CD8-positive, alpha-beta memory T cell (primary cell): ENCODE measurements around the gene SNRPB. TPM values are rescaled to one million over a fixed set of nuclear protein-coding genes. Genes with fewer than 3 reads are reported as not detected.
A peak's percentile ranks its signal among the peaks of the same experiment; 100 is the strongest.

Experiments
- CTCF ChIA-PET: fragments of 350-600 bp; sonication (Branson Sonifier 250); formaldehyde crosslinking; loops from one replicate; lab custom pipeline; 2021; ENCODE audit warnings: antibody characterized with exemption; lab: Charles Lee
- POLR2A ChIA-PET: fragments of 350-600 bp; sonication (Branson Sonifier 250); formaldehyde crosslinking; loops from one replicate; lab custom pipeline; 2021; ENCODE audit warnings: antibody characterized with exemption; lab: Charles Lee
- DNase-seq, 5 donors: peaks; one replicate each; pipeline versions ENCODE4 v3.0.0 to v3.0.0-alpha.2; 2020 to 2022; ENCODE audit warnings: mixed read lengths in 1 of 5
- H3K27ac ChIP-seq: one replicate; pipeline ENCODE4 v1.7.0; 2013; ENCODE audit warnings: low read depth, mild to moderate bottlenecking, low read length, moderate library complexity
- H3K27me3 ChIP-seq: 2 replicates; pipeline ENCODE4 v1.7.0; 2013; ENCODE audit warnings: low read length, mild to moderate bottlenecking; ENCODE audit not compliant: insufficient read depth, poor library complexity, severe bottlenecking
- H3K36me3 ChIP-seq: 2 replicates; pipeline ENCODE4 v1.7.0; 2013; ENCODE audit warnings: mild to moderate bottlenecking, low read length, moderate library complexity; ENCODE audit not compliant: insufficient read depth
- H3K4me1 ChIP-seq: 2 replicates; pipeline ENCODE4 v1.7.0; 2013; ENCODE audit warnings: mild to moderate bottlenecking, low read length, moderate library complexity; ENCODE audit not compliant: insufficient read depth
- H3K4me3 ChIP-seq: 2 replicates; pipeline ENCODE4 v1.7.0; 2013; ENCODE audit warnings: mild to moderate bottlenecking, low read length
- H3K9me3 ChIP-seq: 2 replicates; pipeline ENCODE4 v1.7.0; 2013; ENCODE audit warnings: mild to moderate bottlenecking, low read length
- H3K27ac Mint-ChIP-seq, 8 donors: one replicate each; pipeline ENCODE4 v1.8.0; 2020 to 2021; ENCODE audit warnings: mixed read lengths in 8 of 8, mild to moderate bottlenecking in 6 of 8, inconsistent platforms in 3 of 8, moderate library complexity in 3 of 8
- H3K27me3 Mint-ChIP-seq, 2 donors: one replicate each; pipeline ENCODE4 v1.8.0; 2020 to 2021; ENCODE audit warnings: mixed read lengths in 2 of 2, mild to moderate bottlenecking in 1 of 2, moderate library complexity in 1 of 2
- H3K36me3 Mint-ChIP-seq, 3 donors: one replicate each; pipeline ENCODE4 v1.8.0; 2020 to 2021; ENCODE audit warnings: mixed read lengths in 3 of 3, inconsistent platforms in 1 of 3, mild to moderate bottlenecking in 1 of 3
- H3K4me1 Mint-ChIP-seq, 3 donors: one replicate each; pipeline ENCODE4 v1.8.0; 2020 to 2021; ENCODE audit warnings: mixed read lengths in 3 of 3, inconsistent platforms in 1 of 3, mild to moderate bottlenecking in 1 of 3
- H3K4me3 Mint-ChIP-seq, 7 donors: one replicate each; pipeline ENCODE4 v1.8.0; 2020 to 2021; ENCODE audit warnings: mixed read lengths in 7 of 7, mild to moderate bottlenecking in 6 of 7, moderate library complexity in 4 of 7, inconsistent platforms in 2 of 7
- H3K9me3 Mint-ChIP-seq, 5 donors: one replicate each; pipeline ENCODE4 v1.8.0; 2020 to 2022; ENCODE audit warnings: mixed read lengths in 5 of 5, mild to moderate bottlenecking in 3 of 5, moderate library complexity in 2 of 5, inconsistent platforms in 1 of 5
- polyA plus RNA-seq: library from polyadenylated mRNA; unstranded; fragments of 300-500 nt; fragmentation: Illumina TruSeq; gene quantifications from one replicate; pipeline ENCODE4 v1.2.3, GENCODE V29; 2021
- total RNA-seq, 2 experiments: library from RNA; stranded (reverse); gene quantifications; one replicate each; pipeline ENCODE4 v1.2.3, GENCODE V29; 2021

The SNRPB gene
- total and polyA plus RNA-seq, 3 experiments from 2014 or later, result 291 to 432 (median 423) TPM

DNA sequence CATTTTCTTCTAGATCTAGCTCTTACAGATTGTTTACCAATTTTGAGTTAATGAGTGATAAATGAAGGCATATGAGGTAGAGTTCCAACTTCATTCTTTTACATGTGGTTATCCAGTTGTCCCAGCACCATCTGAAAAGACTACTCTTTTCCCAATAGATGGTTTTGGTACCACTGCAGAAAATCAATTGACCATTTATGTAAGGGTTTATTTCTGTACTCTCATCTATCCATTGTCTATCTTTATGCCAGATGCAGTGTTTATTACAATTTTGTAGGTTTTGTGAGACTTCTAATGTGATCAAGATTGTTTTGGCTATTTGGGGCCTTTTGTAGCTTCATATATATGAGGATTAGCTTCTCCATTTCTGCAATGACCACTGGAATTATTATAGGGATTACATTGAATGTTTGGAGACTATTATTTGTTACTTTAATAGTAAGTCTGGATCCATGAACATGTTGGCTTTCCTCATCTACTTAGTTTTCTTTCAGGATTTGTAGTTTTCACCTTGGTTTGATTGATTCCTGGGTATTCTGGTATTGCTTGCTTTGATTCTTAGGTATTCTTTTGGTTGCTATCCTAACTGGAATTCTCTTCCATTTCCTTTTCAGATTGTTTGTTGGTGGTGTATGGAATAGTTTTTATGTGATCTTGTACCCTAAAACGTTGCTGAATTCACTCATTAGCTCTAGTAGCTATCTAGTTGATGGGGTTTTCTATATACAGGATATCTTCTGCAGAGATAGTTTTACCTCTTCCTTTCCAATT lies 10.4 kb downstream of the SNRPB start:
- no peaks in the 10 kb centered on the region for H3K4me1 ChIP-seq
- CTCF ChIA-PET, result interaction anchor here (1.4 kb wide), 1 partner anchor 9 kb away, joined by 3 read pairs; no protein-coding TSS in a partner anchor
- no peak overlapping the region for H3K4me3 ChIP-seq
- no peaks in the 10 kb centered on the region for H3K27me3 Mint-ChIP-seq
- POLR2A ChIA-PET, result interaction anchor here (1.8 kb wide), 1 partner anchor 10 kb away, joined by 6 read pairs; the partner anchor contains the start of gene SNRPB
- H3K9me3 Mint-ChIP-seq, result no peaks in the 10 kb centered on the region
- H3K27ac ChIP-seq, result no peak overlapping the region
- H3K4me3 Mint-ChIP-seq, result no peak overlapping the region
- no peak for DNase-seq
- H3K27me3 ChIP-seq, result no peaks in the 10 kb centered on the region
- no peaks in the 10 kb centered on the region for H3K9me3 ChIP-seq
- H3K27ac Mint-ChIP-seq, result no peak overlapping the region
- peaks cover 19 to 66% (median 25%) of the 10 kb centered on the region in 3 donors for H3K36me3 Mint-ChIP-seq
- peaks cover 43% of the 10 kb centered on the region for H3K36me3 ChIP-seq
- peaks cover 0 to 1% (median 0%) of the 10 kb centered on the region in 3 donors for H3K4me1 Mint-ChIP-seq

DNA sequence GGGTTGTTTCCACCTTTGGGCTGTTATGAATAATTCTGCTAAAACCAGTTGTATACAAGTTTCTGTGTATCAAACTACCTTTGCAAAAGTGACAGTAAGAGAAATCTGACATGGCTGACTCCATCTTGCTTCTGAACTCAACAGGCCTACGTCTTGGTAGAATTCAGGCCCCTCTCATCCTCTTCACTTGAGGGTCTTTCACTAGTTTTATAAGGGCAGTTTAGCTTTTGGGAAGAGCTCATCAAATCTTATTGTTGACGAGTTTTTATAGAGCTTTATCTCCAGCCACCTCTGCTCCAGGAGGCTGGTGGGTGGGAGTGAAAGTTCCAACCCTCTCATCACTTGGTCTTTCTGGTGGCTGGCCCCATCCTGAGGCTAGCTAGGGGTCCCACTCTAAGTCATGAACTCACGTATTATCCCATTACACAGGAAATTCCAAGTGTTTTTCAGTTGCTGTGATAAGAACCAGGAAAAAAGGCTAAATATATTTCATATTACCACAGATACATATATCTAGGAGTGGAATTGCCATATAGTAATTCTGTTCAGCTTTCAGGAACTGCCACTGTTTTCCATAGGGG lies 11.6 kb downstream of the SNRPB start:
- no peak overlapping the region for H3K27ac ChIP-seq
- H3K9me3 ChIP-seq, result no peaks in the 10 kb centered on the region
- H3K4me3 ChIP-seq, result no peak overlapping the region
- ChIA-PET POLR2A (no interaction called here), CTCF (no interaction called here)
- Mint-ChIP-seq H3K4me1 (peaks cover 0 to 1% (median 0%) of the 10 kb centered on the region in 3 donors), H3K27ac (peak overlapping the region in 1 of 8 donors; percentile 0), H3K4me3 (no peak overlapping the region), H3K36me3 (peaks cover 19 to 55% (median 23%) of the 10 kb centered on the region in 3 donors), H3K9me3 (no peaks in the 10 kb centered on the region), H3K27me3 (no peaks in the 10 kb centered on the region)
- no peak for DNase-seq
- no peaks in the 10 kb centered on the region for H3K27me3 ChIP-seq
- H3K36me3 ChIP-seq, result peaks cover 32% of the 10 kb centered on the region
- no peaks in the 10 kb centered on the region for H3K4me1 ChIP-seq

DNA sequence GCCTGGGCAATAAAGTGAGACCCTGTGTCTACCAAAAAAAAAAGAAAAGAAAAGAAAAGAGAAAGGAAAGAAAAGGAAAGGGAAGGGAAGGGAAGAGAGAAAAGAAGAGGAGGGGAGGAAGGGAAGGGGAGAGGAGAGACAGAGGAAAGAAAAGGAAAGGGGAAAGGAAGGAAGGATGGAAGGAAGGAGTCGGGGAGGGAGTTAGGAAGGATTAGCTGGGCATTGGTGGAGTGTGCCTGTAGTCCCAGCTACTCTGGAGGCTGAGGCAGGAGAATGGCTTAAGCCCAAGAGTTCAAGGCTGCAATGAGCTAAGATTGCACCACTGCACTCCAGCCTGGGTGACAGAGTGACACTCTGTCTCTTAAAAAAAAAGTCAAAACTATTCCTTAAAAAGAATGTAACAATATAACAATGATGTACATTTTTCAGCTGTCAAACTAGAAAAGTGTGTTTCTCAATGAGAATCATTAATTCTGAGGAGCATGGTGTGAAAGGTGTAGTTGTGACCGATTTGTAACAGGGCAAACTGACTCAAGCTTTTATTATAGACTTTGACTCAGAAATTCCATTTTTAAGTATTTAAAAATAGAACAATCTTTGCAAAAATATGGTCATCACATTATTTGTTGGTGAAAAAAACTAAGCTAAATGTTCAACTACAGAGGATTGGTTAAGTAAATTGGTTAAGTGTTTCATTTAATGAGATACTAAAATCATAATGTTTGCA lies 14.7 kb downstream of the SNRPB start:
- no peak overlapping the region for H3K4me3 Mint-ChIP-seq
- no peak for DNase-seq
- Histone ChIP-seq H3K4me3 (no peak overlapping the region), H3K36me3 (peaks cover under 1% of the 10 kb centered on the region), H3K9me3 (no peaks in the 10 kb centered on the region), H3K27ac (no peak overlapping the region), H3K4me1 (no peaks in the 10 kb centered on the region), H3K27me3 (no peaks in the 10 kb centered on the region)
- H3K27ac Mint-ChIP-seq, result no peak overlapping the region
- no peaks in the 10 kb centered on the region for H3K27me3 Mint-ChIP-seq
- POLR2A ChIA-PET, result no interaction called here
- H3K4me1 Mint-ChIP-seq, result peaks cover 0 to 5% (median 1%) of the 10 kb centered on the region in 3 donors
- no peaks in the 10 kb centered on the region for H3K9me3 Mint-ChIP-seq
- CTCF ChIA-PET, result interaction anchor here (0.8 to 2.6 kb wide), 2 partner anchors 10 to 248 kb away, joined by 4 to 8 read pairs; no protein-coding TSS in a partner anchor
- peaks cover 8 to 25% (median 12%) of the 10 kb centered on the region in 3 donors for H3K36me3 Mint-ChIP-seq

- Mint-ChIP-seq H3K4me1 (peaks cover 13 to 23% (median 14%) of the 10 kb centered on the region in 3 donors), H3K9me3 (no peaks in the 10 kb centered on the region), H3K36me3 (peaks cover 0 to 6% (median 2%) of the 10 kb centered on the region in 3 donors), H3K4me3 (no peak overlapping the region), H3K27me3 (no peaks in the 10 kb centered on the region), H3K27ac (no peak overlapping the region)
- Histone ChIP-seq H3K27ac (no peak overlapping the region), H3K36me3 (no peaks in the 10 kb centered on the region), H3K4me1 (no peaks in the 10 kb centered on the region), H3K9me3 (no peaks in the 10 kb centered on the region), H3K4me3 (no peak overlapping the region), H3K27me3 (no peaks in the 10 kb centered on the region)
- ChIA-PET CTCF (interaction anchor here (0.5 to 1.0 kb wide), 2 partner anchors 14 to 66 kb away, joined by 3 read pairs; no protein-coding TSS in a partner anchor), POLR2A (no interaction called here)
- no peak for DNase-seq
These were observed 16.8 kb downstream of the SNRPB start for GRCh38 chr20:2453792-2454191.

DNA sequence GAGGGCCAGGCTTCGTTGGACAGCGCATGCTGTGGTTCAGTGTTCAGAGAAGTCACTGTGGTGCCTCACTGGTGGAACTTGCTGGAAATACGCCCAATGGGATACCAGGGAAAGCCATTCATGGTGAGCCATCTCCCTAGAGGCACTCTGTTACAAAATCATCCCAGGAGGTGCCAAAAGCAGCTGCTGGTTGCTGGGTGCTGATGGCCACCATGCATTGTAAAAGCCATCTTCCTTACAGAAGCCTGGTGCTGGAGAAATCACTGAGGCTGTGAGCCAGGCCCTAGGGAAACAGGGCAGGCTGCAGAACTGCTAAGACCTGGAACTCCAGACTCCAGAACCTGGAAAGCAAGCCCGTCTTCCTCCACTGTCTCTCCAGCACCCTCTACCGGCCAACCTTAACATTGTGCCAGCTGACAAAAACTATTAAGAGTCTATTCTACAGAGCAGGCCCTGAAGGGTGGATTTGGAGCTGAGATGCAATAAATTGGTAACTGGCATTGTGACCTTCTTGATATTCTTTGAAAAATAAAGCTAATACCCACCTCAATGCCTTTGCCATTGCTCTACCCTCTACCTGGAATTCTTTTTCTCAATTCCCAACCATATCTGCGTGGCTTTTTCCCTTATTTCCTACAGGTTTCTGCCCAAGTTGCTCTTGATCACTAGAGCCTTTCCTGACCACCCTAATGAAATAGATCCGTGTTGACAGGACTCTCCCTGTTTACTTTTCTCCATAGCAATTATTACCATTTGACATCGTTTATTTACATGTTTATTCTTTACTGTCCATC lies 18.5 kb downstream of the SNRPB start:
- H3K9me3 ChIP-seq, result no peaks in the 10 kb centered on the region
- Mint-ChIP-seq H3K4me1 (peaks cover 15 to 29% (median 19%) of the 10 kb centered on the region in 3 donors), H3K27ac (no peak overlapping the region), H3K4me3 (no peak overlapping the region), H3K27me3 (no peaks in the 10 kb centered on the region), H3K9me3 (peaks cover 0 to 2% (median 0%) of the 10 kb centered on the region in 5 donors), H3K36me3 (peaks cover 0 to 3% (median 2%) of the 10 kb centered on the region in 3 donors)
- no peak overlapping the region for H3K27ac ChIP-seq
- no peaks in the 10 kb centered on the region for H3K27me3 ChIP-seq
- H3K36me3 ChIP-seq, result no peaks in the 10 kb centered on the region
- no peaks in the 10 kb centered on the region for H3K4me1 ChIP-seq
- ChIA-PET POLR2A (interaction anchor here (0.6 kb wide), 1 partner anchor 1023 kb away, joined by 4 read pairs; no protein-coding TSS in a partner anchor), CTCF (interaction anchor here (0.6 to 1.5 kb wide), 4 partner anchors 15 to 102 kb away, joined by 3 to 4 read pairs (median 3); partner anchors contain the start of gene SNRPB)
- peak; percentile 30 to 63 (median 47) for DNase-seq
- H3K4me3 ChIP-seq, result no peak overlapping the region

DNA sequence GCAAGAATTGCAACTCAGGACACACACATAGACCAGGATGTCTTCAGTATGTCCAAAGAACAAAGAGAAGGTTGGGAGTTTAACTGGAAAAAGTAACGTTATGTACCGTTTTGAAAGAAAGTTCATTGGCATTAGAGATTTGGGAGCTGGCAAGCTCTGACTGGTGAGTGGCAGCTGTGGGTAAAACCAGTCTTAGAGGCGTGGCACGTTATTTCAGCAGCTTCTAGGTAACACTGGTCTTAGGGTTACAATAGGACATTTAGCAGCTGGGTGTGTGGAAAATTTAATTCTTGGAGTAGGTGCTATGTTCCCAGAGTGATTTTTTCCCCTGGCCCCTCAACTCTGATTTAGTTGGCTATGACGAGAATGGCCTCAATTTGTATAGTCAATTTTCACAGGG lies 19.2 kb downstream of the SNRPB start:
- DNase-seq, result no peak
- Histone ChIP-seq H3K36me3 (no peaks in the 10 kb centered on the region), H3K9me3 (no peaks in the 10 kb centered on the region), H3K27ac (no peak overlapping the region), H3K4me3 (no peak overlapping the region), H3K27me3 (no peaks in the 10 kb centered on the region), H3K4me1 (no peaks in the 10 kb centered on the region)
- ChIA-PET POLR2A (no interaction called here), CTCF (interaction anchor here (0.7 to 1.5 kb wide), 2 partner anchors 15 to 101 kb away, joined by 3 to 4 read pairs; no protein-coding TSS in a partner anchor)
- Mint-ChIP-seq H3K27ac (peak overlapping the region in 1 of 8 donors; percentile 34), H3K27me3 (no peaks in the 10 kb centered on the region), H3K36me3 (peaks cover 0 to 5% (median 0%) of the 10 kb centered on the region in 3 donors), H3K9me3 (peaks cover 0 to 7% (median 0%) of the 10 kb centered on the region in 5 donors), H3K4me3 (no peak overlapping the region), H3K4me1 (peaks cover 15 to 29% (median 19%) of the 10 kb centered on the region in 3 donors)

- Histone ChIP-seq H3K4me1 (no peaks in the 10 kb centered on the region), H3K27ac (no peak overlapping the region), H3K36me3 (no peaks in the 10 kb centered on the region), H3K27me3 (no peaks in the 10 kb centered on the region), H3K9me3 (no peaks in the 10 kb centered on the region), H3K4me3 (no peak overlapping the region)
- Mint-ChIP-seq H3K4me1 (peaks cover 13 to 29% (median 19%) of the 10 kb centered on the region in 3 donors), H3K36me3 (peaks cover 0 to 5% (median 0%) of the 10 kb centered on the region in 3 donors), H3K4me3 (no peak overlapping the region), H3K9me3 (peaks cover 0 to 7% (median 2%) of the 10 kb centered on the region in 5 donors), H3K27me3 (no peaks in the 10 kb centered on the region), H3K27ac (peak overlapping the region in 1 of 8 donors; percentile 6)
- ChIA-PET CTCF (no interaction called here), POLR2A (no interaction called here)
- no peak for DNase-seq
These were observed 21.2 kb downstream of the SNRPB start for GRCh38 chr20:2449386-2449785.
